Amniotic stem cell (primary cell): ENCODE measurements around the gene GCNA.
A peak's percentile ranks its signal among the peaks of the same experiment; 100 is the strongest.
"Not testable (repeated sequence)": the region's sequence is repeated elsewhere in the genome, so short reads cannot be mapped to it uniquely, and the experiment has no call there.

Source experiments
- DNase-seq: peaks from one replicate; lab custom pipeline; 2025; lab: John Stamatoyannopoulos, UW

The GCNA gene

DNA sequence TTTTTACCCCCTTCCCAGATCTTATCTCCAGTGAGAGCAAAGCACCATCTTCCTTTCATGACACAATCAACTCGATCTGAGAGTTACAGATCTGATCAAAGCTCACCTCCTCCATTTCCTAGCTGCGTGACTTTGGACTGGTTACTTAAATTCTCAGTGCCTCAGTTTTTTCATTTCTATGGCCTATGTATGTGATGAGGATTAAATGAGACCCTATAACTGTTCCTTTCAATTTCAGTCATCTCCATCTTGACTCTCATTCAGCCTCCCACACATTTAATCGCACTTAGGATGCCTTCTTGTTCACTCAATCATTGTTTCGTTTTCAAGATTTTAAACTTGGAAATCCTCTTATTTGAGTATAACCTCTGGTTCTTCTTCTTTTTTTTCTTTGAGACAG is 60.2 kb downstream of the GCNA start:
- DNase-seq: no peak

DNA sequence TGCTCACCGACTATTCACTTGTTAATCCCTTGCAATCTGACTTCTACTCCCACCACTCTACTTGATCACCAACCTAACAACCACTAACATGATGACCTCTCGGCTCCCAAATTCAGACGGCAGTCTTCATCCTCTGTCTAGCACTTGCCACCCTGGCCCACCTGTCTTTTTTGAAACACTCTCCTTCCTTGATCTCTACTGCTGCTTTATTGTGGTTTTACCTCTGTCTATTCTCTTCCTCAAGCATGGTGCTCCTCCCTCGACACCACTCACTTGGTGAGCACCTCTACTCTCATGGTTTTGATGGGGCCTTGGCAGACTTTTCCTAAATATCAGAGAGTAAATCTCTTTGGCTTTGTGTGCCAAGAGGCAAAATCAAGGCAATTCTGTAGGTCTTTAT is 61.8 kb downstream of the GCNA start:
- DNase-seq: no peak

DNA sequence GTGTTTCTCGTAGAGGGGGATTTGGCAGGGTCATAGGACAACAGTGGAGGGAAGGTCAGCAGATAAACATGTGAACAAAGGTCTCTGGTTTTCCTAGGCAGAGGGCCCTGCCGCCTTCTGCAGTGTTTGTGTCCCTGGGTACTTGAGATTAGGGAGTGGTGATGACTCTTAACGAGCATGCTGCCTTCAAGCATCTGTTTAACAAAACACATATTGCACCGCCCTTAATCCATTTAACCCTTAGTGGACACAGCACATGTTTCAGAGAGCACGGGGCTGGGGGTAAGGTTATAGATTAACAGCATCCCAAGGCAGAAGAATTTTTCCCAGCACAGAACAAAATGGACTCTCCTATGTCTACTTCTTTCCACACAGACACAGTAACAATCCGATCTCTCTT is 66.2 kb downstream of the GCNA start:
- not testable (repeated sequence) for DNase-seq

DNA sequence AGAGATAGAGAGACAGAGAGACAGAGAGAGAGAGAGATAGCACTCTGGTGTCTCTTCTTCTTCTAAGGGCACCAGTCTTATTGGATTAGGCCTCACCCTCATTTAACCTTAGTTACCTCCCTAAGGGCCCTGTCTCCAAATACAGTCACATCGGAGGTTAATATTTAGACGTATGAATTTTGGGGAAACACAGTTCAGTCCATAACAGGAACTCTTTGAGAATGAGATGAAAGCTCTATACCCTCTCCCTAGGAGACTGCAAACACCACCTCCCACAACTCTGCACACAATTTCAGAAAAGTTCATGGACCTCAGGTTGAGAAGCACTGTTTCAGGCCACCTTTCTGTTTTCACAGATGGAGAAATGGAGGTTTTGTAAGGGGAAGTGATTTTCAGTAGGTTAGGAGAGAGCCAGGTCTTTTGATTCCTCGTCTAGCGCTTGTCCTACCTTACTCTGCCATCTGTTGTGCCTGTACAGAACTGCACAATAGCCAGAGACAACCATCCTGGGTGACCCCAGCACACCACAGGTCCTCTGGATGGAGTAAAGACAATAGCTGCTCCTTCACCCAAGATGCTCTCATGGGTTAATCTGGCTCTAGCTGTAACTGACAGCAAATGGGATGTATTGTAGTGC is 72.2 kb downstream of the GCNA start:
- DNase-seq: no peak

DNA sequence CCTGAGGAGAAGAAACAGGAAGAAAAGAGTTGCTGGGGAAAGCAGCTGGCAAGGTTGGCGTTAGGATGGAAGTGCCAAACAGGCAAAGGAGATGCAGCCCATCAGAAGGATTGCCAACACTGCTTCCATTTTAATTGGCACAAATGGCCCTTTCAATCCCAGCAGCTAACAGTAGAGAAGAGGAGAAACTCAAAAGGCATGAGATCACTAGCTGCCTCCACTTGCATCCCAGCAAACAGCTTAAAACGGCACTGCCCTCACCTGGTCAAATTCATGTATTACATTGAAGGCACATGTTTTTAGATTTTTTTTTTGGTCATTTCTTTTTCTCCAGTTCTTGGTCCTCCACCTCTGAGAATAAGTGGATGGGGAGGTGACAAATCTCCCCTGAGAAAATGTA is 74.2 kb downstream of the GCNA start:
- DNase-seq: peak; percentile 2

DNA sequence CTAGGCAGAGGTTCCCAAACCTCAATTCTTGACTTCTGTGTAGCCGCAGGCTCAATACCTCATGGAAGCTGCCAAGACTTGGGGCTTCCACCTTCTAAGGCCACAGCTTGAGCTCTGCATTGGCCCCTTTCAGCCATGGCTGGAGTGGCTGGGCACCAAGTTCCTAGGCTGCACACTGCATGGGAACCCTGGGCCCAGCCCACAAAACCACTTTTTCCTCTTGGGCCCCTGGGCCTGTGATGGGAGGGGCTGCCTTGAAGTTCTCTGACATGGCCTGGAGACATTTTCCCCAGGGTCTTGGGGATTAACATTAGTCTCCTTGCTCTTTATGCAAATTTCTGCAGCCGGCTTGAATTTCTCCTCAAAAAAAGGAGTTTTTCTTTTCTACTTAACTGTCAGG is 75.1 kb downstream of the GCNA start:
- DNase-seq: no peak

DNA sequence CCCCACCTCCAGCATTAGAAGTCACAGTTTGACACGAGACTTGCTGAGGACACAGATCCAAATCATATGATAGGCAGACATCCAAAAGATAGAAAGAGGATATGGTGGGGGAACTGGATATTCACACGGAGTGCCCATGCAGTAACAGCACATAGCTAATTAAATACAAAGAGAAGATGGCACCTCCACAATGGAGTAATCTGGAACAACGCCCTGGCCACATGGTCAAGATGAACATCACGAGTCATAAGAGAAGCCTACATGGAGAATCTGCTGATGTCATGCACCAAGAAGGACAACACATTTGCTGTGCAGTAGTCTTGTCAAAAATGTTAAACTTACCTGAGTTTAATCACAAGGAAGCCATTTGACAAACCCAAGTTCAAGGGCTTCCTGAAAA is 79.0 kb downstream of the GCNA start:
- no peak for DNase-seq

DNA sequence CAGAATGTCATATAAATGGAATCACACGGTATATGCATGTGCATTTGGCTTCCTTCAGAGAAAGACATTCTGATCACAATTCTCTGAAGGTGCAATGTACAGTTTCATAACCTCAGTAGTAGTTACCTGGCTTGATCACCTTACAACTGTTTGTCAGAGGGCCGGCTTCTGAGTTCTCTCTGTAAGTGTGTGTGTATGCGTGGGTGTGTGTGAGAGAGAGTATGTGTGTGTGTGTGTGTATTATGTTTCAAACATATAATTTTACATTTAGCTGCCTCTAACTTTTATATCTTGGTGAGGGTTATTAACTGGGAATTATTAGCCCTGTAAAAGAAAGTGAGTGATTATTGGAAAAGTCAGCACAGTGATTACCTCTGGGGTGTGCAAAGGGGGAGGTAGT is 81.1 kb downstream of the GCNA start:
- DNase-seq: no peak

DNA sequence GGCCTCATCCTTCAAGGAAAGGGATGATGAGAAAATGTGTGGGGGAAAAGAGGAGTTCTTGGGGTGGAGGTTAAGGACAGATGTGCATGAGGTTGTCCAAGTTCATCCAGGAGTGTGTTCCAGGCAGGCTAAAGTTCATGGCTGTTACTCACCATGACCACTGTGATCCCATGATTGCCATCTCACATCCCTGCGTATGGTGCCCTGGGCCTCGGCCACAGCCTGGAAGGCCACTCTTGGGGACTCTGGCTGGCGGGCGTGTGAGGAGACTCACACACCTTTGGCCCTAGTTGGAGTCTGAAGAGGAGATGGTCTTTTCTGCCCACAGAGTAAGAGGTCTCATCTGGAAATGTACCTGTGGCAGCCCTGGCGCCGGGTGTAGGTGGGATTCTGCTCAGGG is 81.7 kb downstream of the GCNA start:
- DNase-seq: no peak

DNA sequence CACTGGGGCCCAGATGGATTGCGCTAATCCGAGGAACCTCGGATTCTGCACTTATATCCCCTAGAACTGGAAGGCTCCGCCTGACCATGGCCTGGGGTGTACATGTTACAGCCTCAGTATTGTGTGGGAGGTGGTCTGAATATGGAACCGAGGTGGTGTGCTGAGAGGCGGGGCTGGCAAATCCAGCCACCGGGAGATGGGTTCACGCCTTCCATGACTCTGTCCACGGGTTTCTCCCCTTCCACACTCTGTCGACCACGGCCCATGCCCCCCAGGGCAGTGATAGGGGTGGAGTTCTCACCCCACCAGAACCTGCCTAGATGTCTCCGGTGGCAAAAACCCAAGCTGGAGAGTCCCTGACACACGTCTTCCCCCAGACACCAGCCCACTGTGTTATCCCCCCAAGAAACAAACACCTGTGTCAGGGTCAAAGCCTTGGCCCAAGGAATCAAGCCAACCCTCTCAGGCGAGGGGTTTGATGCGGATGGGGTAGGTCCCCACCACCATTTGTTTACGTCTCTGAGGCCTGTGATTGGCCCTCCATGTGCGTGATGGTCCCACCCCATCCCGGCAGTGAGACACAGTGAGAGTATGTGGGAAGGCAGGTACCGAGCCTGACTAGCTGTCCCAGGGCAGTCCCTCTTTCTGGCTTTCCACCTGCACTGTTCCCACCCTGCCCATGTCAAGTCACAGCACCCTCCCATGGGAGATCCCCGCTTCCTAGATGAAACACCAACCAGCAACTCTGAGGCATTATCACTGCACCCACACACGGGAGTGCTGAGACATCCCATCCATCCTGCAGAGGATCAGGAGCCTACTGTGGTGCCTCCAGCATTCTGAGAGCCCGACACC is 82.6 kb downstream of the GCNA start:
- DNase-seq: no peak

DNA sequence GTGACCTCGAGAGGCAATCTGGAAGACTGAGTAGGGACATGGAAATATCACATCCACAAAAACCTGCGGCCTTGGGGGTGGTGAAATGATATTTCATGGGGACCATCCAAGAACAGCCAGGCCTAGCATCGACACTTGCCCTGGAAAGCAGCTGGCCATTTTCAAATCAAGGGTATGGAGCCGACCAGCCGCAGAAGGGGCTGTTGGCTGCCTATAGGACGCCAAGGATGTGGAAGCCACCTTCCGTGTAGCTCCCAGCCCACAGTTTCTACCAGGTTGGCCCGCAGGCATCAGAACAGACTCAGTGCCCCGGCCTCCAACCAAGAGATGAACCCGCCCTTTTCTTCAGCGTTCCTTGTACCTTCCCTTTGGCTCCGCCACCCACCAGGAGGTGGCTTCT is 83.7 kb downstream of the GCNA start:
- no peak for DNase-seq

DNA sequence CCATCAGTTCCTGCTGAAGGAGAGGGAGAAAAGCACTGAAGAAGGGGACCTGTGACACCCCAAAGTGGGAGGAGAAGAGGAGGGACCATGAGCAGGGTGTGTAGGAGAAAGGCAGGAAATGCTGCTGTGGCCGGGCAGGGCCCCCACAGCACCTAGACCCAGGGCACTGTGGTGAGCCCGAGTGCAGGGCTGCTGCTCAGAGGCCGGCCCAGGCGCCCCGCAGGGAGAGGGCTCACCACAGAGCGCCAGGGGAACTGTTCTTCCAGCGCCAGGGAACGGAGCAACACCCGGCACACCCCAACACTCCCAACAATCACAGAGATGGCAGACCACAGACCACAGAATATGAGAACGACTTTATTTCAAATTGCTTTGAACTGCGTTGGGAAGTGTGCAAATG is 84.4 kb downstream of the GCNA start:
- DNase-seq: not testable (repeated sequence)
